Ovary (tissue), 3 donors: ENCODE data around the gene MAP3K2.

Experiments used
- CTCF ChIP-seq, 3 donors: fragments of 450-650 bp in 2 of 3; fragments of 200-600 bp in 1 of 3; IDR thresholded peaks; one replicate each; pipeline versions ENCODE4 v1.5.1 to v1.8.0; 2016 to 2022; ENCODE audit warnings: antibody characterized with exemption in 3 of 3, mild to moderate bottlenecking in 1 of 3
- EP300 ChIP-seq: sonication (generic); formaldehyde crosslinking; IDR thresholded peaks from one replicate; pipeline ENCODE4 v1.6.1; 2017; ENCODE audit warnings: antibody characterized with exemption
- POLR2A ChIP-seq: fragments of 450-650 bp; IDR thresholded peaks from one replicate; pipeline ENCODE4 v1.6.1; 2017; ENCODE audit warnings: antibody characterized with exemption, mild to moderate bottlenecking, moderate library complexity
- donor health status: DM: no; HTN: no; CAD: no.

GRCh38 chr2:127279781-127280180, 108.0 kb downstream of the MAP3K2 start:
- TF ChIP-seq CTCF (IDR thresholded peaks at IDR 0.05), result no peak
- TF ChIP-seq POLR2A, result no peak
- no peak for TF ChIP-seq EP300
